ENCODE data around the gene FMO4. TPM values are rescaled to one million over a fixed set of nuclear protein-coding genes. Genes with fewer than 3 reads are reported as not detected.

The FMO4 gene
- total RNA-seq, 2 experiments from 2014 or later: 1.9 to 2.7 TPM

Other genes with a start within 250 kb of the FMO4 start
- not detected for gene FMO3, start 223.3 kb upstream of the FMO4 start, total RNA-seq
- gene FMO2, start 128.9 kb upstream of the FMO4 start, total RNA-seq: not detected
- gene FMO1, start 65.7 kb upstream of the FMO4 start, total RNA-seq: not detected
- 100 to 1,000 TPM; 252 to 256 TPM for gene PRRC2C, start 171.3 kb downstream of the FMO4 start, total RNA-seq